ENCODE results near the gene LKAAEAR1.

GRCh38 chr20:64098471-64099013, 14.3 kb upstream of the LKAAEAR1 start:
- TF ChIP-seq, protein P1, sequence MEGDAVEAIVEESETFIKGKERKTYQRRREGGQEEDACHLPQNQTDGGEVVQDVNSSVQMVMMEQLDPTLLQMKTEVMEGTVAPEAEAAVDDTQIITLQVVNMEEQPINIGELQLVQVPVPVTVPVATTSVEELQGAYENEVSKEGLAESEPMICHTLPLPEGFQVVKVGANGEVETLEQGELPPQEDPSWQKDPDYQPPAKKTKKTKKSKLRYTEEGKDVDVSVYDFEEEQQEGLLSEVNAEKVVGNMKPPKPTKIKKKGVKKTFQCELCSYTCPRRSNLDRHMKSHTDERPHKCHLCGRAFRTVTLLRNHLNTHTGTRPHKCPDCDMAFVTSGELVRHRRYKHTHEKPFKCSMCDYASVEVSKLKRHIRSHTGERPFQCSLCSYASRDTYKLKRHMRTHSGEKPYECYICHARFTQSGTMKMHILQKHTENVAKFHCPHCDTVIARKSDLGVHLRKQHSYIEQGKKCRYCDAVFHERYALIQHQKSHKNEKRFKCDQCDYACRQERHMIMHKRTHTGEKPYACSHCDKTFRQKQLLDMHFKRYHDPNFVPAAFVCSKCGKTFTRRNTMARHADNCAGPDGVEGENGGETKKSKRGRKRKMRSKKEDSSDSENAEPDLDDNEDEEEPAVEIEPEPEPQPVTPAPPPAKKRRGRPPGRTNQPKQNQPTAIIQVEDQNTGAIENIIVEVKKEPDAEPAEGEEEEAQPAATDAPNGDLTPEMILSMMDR (IDR thresholded peaks at IDR 0.05): no peak
- TF ChIP-seq POLR2A (IDR thresholded peaks at IDR 0.05): no peak
